Osteoblast (primary cell): Measurements from ENCODE around the gene NHLRC4. TPM values are rescaled to one million over a fixed set of nuclear protein-coding genes. Genes with fewer than 3 reads are reported as not detected.

Source experiments
- DNase-seq: peaks from one replicate; pipeline ENCODE4 v3.0.0; 2011; ENCODE audit warnings: low spot score, mixed read lengths; ENCODE audit not compliant: insufficient read length; ENCODE audit errors: missing footprints
- H2AFZ ChIP-seq: 2 replicates; pipeline ENCODE4 v1.6.0; 2011; ENCODE audit warnings: mild to moderate bottlenecking, low read length
- H3K27ac ChIP-seq: 2 replicates; pipeline ENCODE4 v1.5.1; 2011; ENCODE audit warnings: mild to moderate bottlenecking, low read depth, low read length, moderate library complexity
- H3K27me3 ChIP-seq: 2 replicates; pipeline ENCODE4 v1.6.0; 2012; ENCODE audit warnings: mild to moderate bottlenecking, control low read depth, inconsistent platforms, low read length, moderate library complexity; ENCODE audit not compliant: insufficient read depth
- H3K36me3 ChIP-seq: 2 replicates; pipeline ENCODE4 v1.5.1; 2011; ENCODE audit warnings: mild to moderate bottlenecking, low read length, control low read depth, moderate library complexity; ENCODE audit not compliant: insufficient read depth
- H3K4me1 ChIP-seq: 2 replicates; pipeline ENCODE4 v1.5.1; 2011; ENCODE audit warnings: mild to moderate bottlenecking, low read length, control low read depth, moderate library complexity; ENCODE audit not compliant: insufficient read depth
- H3K4me2 ChIP-seq: 2 replicates; pipeline ENCODE4 v1.6.0; 2011; ENCODE audit warnings: mild to moderate bottlenecking, low read length; ENCODE audit not compliant: insufficient read depth
- H3K4me3 ChIP-seq: fragments of 200-600 bp; sonication (generic); 3 replicates; pipeline ENCODE4 v1.5.1; 2012; ENCODE audit warnings: mild to moderate bottlenecking, low read length, inconsistent platforms; ENCODE audit not compliant: insufficient read depth
- H3K79me2 ChIP-seq: 2 replicates; pipeline ENCODE4 v1.6.0; 2012; ENCODE audit warnings: mild to moderate bottlenecking, low read length, control low read depth, inconsistent platforms; ENCODE audit not compliant: insufficient read depth
- H3K9me3 ChIP-seq: 2 replicates; pipeline ENCODE4 v1.5.1; 2011; ENCODE audit warnings: low read depth, low read length, control low read depth
- H4K20me1 ChIP-seq: 2 replicates; pipeline ENCODE4 v1.6.0; 2012; ENCODE audit warnings: mild to moderate bottlenecking, low read length, control low read depth; ENCODE audit not compliant: insufficient read depth
- CTCF ChIP-seq: IDR thresholded peaks from 2 replicates; pipeline ENCODE4 v1.5.1; 2011; ENCODE audit warnings: mild to moderate bottlenecking, low read depth, low read length, moderate library complexity; ENCODE audit errors: extremely low read depth
- total RNA-seq: library from RNA; depleted of rRNA; stranded (reverse); fragments of >200 nt; gene quantifications from 2 replicates; pipeline ENCODE4 v1.2.3, GENCODE V29; 2012

The NHLRC4 gene
- total RNA-seq, 1 donor = 2.2 TPM

GRCh38 chr16:527015-527903, 39.5 kb upstream of the NHLRC4 start, which contains the start of gene CAPN15:
Gene CAPN15 (plus strand): TSS chr16:527712. CDS start chr16:546839, 19,127 bp downstream.
- peak within 1 kb of the TSS; percentile 86 for H3K4me3 ChIP-seq
- peaks cover 3% of the 10 kb centered on the region for H3K36me3 ChIP-seq
- H2AFZ ChIP-seq = peak within 1 kb of the TSS; percentile 62
- H3K27me3 ChIP-seq = no peaks in the 10 kb centered on the region
- H4K20me1 ChIP-seq = peaks cover 62% of the 10 kb centered on the region
- H3K4me1 ChIP-seq = peaks cover 31% of the 10 kb centered on the region
- peaks cover 67% of the 10 kb centered on the region for H3K79me2 ChIP-seq
- no peak for TF ChIP-seq CTCF
- no peaks in the 10 kb centered on the region for H3K9me3 ChIP-seq
- H3K4me2 ChIP-seq = peak within 1 kb of the TSS; percentile 93
- peak within 1 kb of the TSS; percentile 77 for H3K27ac ChIP-seq
- DNase-seq = peak; percentile 99

DNA sequence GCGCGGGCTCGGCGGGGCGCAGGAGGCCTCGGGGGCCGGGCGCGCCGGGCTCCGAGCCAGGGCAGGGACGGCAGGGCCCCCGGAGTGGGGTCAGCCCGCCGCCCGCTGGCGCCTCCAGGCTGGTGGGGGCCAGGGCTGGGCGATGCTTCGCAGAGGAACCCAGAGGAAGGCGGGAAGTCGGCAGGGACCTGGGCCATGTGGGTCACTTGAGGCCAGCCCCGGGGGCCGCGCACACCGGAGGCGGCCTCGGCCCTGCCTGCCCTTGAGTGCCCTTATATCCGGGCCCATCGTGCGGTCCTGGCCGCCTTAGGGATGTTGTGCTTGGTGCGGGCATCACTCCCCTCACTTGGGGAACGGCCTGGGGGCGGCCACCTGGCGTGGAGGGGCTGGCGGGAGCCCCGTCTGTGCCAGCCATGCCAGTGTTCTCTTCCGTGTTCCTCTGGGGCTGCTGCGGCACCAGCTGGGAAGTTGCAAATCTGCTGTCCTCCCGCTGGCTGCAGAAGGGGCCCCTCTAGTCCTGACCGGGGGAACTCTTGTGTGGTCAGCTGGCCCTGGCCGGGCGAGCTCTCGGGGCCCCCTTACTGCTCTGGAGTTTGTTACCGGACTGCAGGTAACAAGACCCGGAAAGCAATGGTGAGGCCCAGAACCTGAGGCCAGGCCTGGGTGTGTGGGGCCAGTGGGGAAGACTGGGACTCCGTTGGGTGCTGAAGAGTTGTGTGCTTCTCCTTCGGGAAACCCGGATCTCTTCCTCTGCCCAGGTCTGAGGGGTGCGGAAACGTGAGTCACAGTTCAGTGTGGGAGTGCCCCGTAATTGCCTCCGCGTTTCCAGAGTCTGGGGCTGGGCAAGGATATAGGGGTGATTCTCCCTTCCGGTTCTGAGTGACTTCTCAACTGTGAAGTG, 38.4 kb upstream of the NHLRC4 start:
- Histone ChIP-seq H3K9me3 (no peaks in the 10 kb centered on the region), H3K36me3 (peaks cover 3% of the 10 kb centered on the region), H3K79me2 (peaks cover 76% of the 10 kb centered on the region), H3K4me2 (peak overlapping the region; percentile 91), H3K27me3 (no peaks in the 10 kb centered on the region), H2AFZ (no peak overlapping the region), H4K20me1 (peaks cover 61% of the 10 kb centered on the region), H3K27ac (peak overlapping the region; percentile 72), H3K4me1 (peaks cover 31% of the 10 kb centered on the region), H3K4me3 (peak overlapping the region; percentile 86)
- peak; percentile 95 for DNase-seq
- no peak for TF ChIP-seq CTCF

GRCh38 chr16:529012-529575, 37.7 kb upstream of the NHLRC4 start:
- no peaks in the 10 kb centered on the region for H3K27me3 ChIP-seq

More at GRCh38 chr16:529012-529575, 37.7 kb upstream of the NHLRC4 start:
- H4K20me1 ChIP-seq = peaks cover 66% of the 10 kb centered on the region
- H3K79me2 ChIP-seq = peaks cover 81% of the 10 kb centered on the region
- H3K4me1 ChIP-seq = peaks cover 31% of the 10 kb centered on the region
- H3K36me3 ChIP-seq = peaks cover 3% of the 10 kb centered on the region
- DNase-seq = no peak
- no peak overlapping the region for H2AFZ ChIP-seq
- H3K9me3 ChIP-seq = no peaks in the 10 kb centered on the region
- no peak for TF ChIP-seq CTCF
- peak overlapping the region; percentile 72 for H3K27ac ChIP-seq
- H3K4me3 ChIP-seq = peak overlapping the region; percentile 86
- H3K4me2 ChIP-seq = peak overlapping the region; percentile 91
